Endodermal cell (in vitro differentiated cells): ENCODE data around the gene APCDD1L. TPM values are rescaled to one million over a fixed set of nuclear protein-coding genes. Genes with fewer than 3 reads are reported as not detected.

ENCODE experiments used
- DNase-seq: peaks from one replicate; pipeline ENCODE4 v3.0.0-alpha.2; 2017
- H3K27ac ChIP-seq: 2 replicates; pipeline ENCODE4 v1.5.1; 2013; ENCODE audit warnings: mild to moderate bottlenecking, low read depth, low read length, moderate library complexity
- H3K27me3 ChIP-seq: 2 replicates; pipeline ENCODE4 v1.6.1; 2013; ENCODE audit warnings: mild to moderate bottlenecking, low read length, moderate library complexity; ENCODE audit not compliant: insufficient read depth, control insufficient read depth, poor library complexity, severe bottlenecking
- H3K36me3 ChIP-seq: 2 replicates; pipeline ENCODE4 v1.7.0; 2013; ENCODE audit warnings: mild to moderate bottlenecking, low read length, moderate library complexity; ENCODE audit not compliant: control insufficient read depth, insufficient read depth
- H3K4me1 ChIP-seq: one replicate; pipeline ENCODE4 v1.7.0; 2013; ENCODE audit warnings: low read length; ENCODE audit not compliant: control insufficient read depth, insufficient read depth
- H3K4me3 ChIP-seq: 2 replicates; pipeline ENCODE4 v1.5.1; 2013; ENCODE audit warnings: mild to moderate bottlenecking, low read length, moderate library complexity
- H3K9ac ChIP-seq: 2 replicates; pipeline ENCODE4 v1.6.1; 2013; ENCODE audit warnings: mild to moderate bottlenecking, low read length, moderate library complexity; ENCODE audit not compliant: poor library complexity, severe bottlenecking; ENCODE audit errors: extremely low read depth
- H3K9me3 ChIP-seq: 2 replicates; pipeline ENCODE4 v1.6.1; 2013; ENCODE audit warnings: mild to moderate bottlenecking, low read length, moderate library complexity; ENCODE audit not compliant: control insufficient read depth
- H3K27ac Mint-ChIP-seq: 2 replicates; pipeline ENCODE4 v1.8.0; 2020; ENCODE audit warnings: mixed read lengths
- H3K27me3 Mint-ChIP-seq: 2 replicates; pipeline ENCODE4 v1.8.0; 2021; ENCODE audit warnings: mild to moderate bottlenecking, mixed read lengths; ENCODE audit not compliant: insufficient read depth
- H3K36me3 Mint-ChIP-seq: 2 replicates; pipeline ENCODE4 v1.8.0; 2020; ENCODE audit warnings: low read depth, mixed read lengths
- H3K4me1 Mint-ChIP-seq: 2 replicates; pipeline ENCODE4 v1.8.0; 2020; ENCODE audit warnings: mixed read lengths
- H3K4me3 Mint-ChIP-seq: 2 replicates; pipeline ENCODE4 v1.8.0; 2020; ENCODE audit warnings: mild to moderate bottlenecking, moderate library complexity, mixed read lengths
- H3K9me3 Mint-ChIP-seq: 2 replicates; pipeline ENCODE4 v1.8.0; 2020; ENCODE audit warnings: mild to moderate bottlenecking, mixed read lengths
- CTCF ChIP-seq: fragments of 200-600 bp; sonication (generic); conservative IDR thresholded peaks from 2 replicates; pipeline ENCODE4 v1.5.0; 2021; ENCODE audit warnings: antibody characterized with exemption, mild to moderate bottlenecking
- WGBS, 2 experiments: methylation state at CpG; one replicate each; pipeline versions ENCODE4 v1.1.5 to v1.1.7; 2013; ENCODE audit warnings: missing lambda C conversion rate in 2 of 2, mixed read lengths in 1 of 2; ENCODE audit not compliant: insufficient coverage in 1 of 2, insufficient read length in 1 of 2; 5-methylcytosine and 5-hydroxymethylcytosine counted together
- total RNA-seq, 2 donors: library from RNA; stranded (reverse); fragmentation: NEBNext Ultra II Directional in 1 of 2; extraction: Animal tissue kit (Norgen Biotek cat#: 25700) in 1 of 2; gene quantifications; 2 replicates in 1 of 2; 3 replicates in 1 of 2; pipeline ENCODE4 v1.2.1, GENCODE V29; 2021

The APCDD1L gene
- total RNA-seq, 2 donors from 2014 or later, result 6.4 TPM

- Mint-ChIP-seq H3K27ac (peak overlapping the region; percentile 54), H3K9me3 (no peaks in the 10 kb centered on the region), H3K27me3 (no peaks in the 10 kb centered on the region), H3K4me1 (peaks cover 42% of the 10 kb centered on the region), H3K4me3 (no peak overlapping the region), H3K36me3 (peaks cover 29% of the 10 kb centered on the region)
- Histone ChIP-seq H3K36me3 (peaks cover 45% of the 10 kb centered on the region), H3K9me3 (no peaks in the 10 kb centered on the region), H3K4me1 (peaks cover 25% of the 10 kb centered on the region), H3K27ac (no peak overlapping the region), H3K4me3 (no peak overlapping the region), H3K27me3 (no peaks in the 10 kb centered on the region), H3K9ac (no peak overlapping the region)
- WGBS, 2 experiments, result 60% methylated on average over 7 to 10 of the region's 10 CpGs
- peak; percentile 91 for DNase-seq
- peak; percentile 89 for TF ChIP-seq CTCF
Measured at GRCh38 chr20:58447511-58448391, 67.4 kb downstream of the APCDD1L start.

- peaks cover 33% of the 10 kb centered on the region for H3K36me3 Mint-ChIP-seq
- no peaks in the 10 kb centered on the region for H3K27me3 Mint-ChIP-seq
- H3K27ac ChIP-seq, result no peak overlapping the region
- no peak for TF ChIP-seq CTCF
- DNase-seq, result no peak
- H3K4me3 Mint-ChIP-seq, result no peak overlapping the region
- no peak overlapping the region for H3K4me3 ChIP-seq
- H3K36me3 ChIP-seq, result peaks cover 52% of the 10 kb centered on the region
- H3K9me3 ChIP-seq, result no peaks in the 10 kb centered on the region
- WGBS, 2 experiments, result 95 to 100% methylated on average over 3 to 7 of the region's 7 CpGs
- peaks cover 18% of the 10 kb centered on the region for H3K4me1 ChIP-seq
- H3K27ac Mint-ChIP-seq, result peak overlapping the region; percentile 40
- H3K4me1 Mint-ChIP-seq, result peaks cover 36% of the 10 kb centered on the region
- no peak overlapping the region for H3K9ac ChIP-seq
- no peaks in the 10 kb centered on the region for H3K9me3 Mint-ChIP-seq
- no peaks in the 10 kb centered on the region for H3K27me3 ChIP-seq
Measured at GRCh38 chr20:58446960-58447265, 68.3 kb downstream of the APCDD1L start.

GRCh38 chr20:58446264-58446959 lies 68.8 kb downstream of the APCDD1L start:
- H3K4me1 Mint-ChIP-seq, result peaks cover 39% of the 10 kb centered on the region
- DNase-seq, result no peak
- Histone ChIP-seq H3K36me3 (peaks cover 57% of the 10 kb centered on the region), H3K27ac (no peak overlapping the region), H3K4me3 (no peak overlapping the region), H3K9me3 (no peaks in the 10 kb centered on the region), H3K4me1 (peaks cover 18% of the 10 kb centered on the region), H3K9ac (no peak overlapping the region), H3K27me3 (no peaks in the 10 kb centered on the region)
- H3K9me3 Mint-ChIP-seq, result no peaks in the 10 kb centered on the region
- H3K4me3 Mint-ChIP-seq, result no peak overlapping the region
- 85 to 91% methylated on average over 5 to 6 of the region's 6 CpGs for WGBS, 2 experiments
- no peak overlapping the region for H3K27ac Mint-ChIP-seq
- H3K36me3 Mint-ChIP-seq, result peaks cover 37% of the 10 kb centered on the region
- TF ChIP-seq CTCF, result no peak
- no peaks in the 10 kb centered on the region for H3K27me3 Mint-ChIP-seq
